Ovary (tissue), 9 donors: ENCODE data around the gene PLCG1. TPM values are rescaled to one million over a fixed set of nuclear protein-coding genes. Genes with fewer than 3 reads are reported as not detected.

Experiments used
- DNase-seq, 5 donors: peaks; one replicate each; pipeline ENCODE4 v3.0.0-alpha.2; 2019 to 2020
- H3K27ac ChIP-seq, 2 donors: fragments of 200-600 bp; one replicate each; pipeline versions ENCODE4 v1.5.1 to v1.8.0; 2019 to 2022
- H3K27me3 ChIP-seq: fragments of 200-600 bp; one replicate; pipeline ENCODE4 v1.8.0; 2022
- H3K36me3 ChIP-seq: fragments of 200-600 bp; sonication (generic); one replicate; pipeline ENCODE4 v1.5.1; 2019
- H3K4me1 ChIP-seq: one replicate; pipeline ENCODE4 v1.8.1; 2013; ENCODE audit warnings: mild to moderate bottlenecking, moderate library complexity; ENCODE audit not compliant: insufficient read depth
- H3K4me3 ChIP-seq: fragments of 200-600 bp; sonication (generic); one replicate; pipeline ENCODE4 v1.5.1; 2017
- H3K9me3 ChIP-seq, 2 donors: fragments of 200-600 bp in 1 of 2; sonication (generic) in 1 of 2; one replicate each; pipeline versions ENCODE4 v1.5.1 to v1.8.1; 2013 to 2019; ENCODE audit warnings: mild to moderate bottlenecking in 1 of 2, moderate library complexity in 1 of 2
- CTCF ChIP-seq, 3 donors: fragments of 450-650 bp in 2 of 3; fragments of 200-600 bp in 1 of 3; IDR thresholded peaks; one replicate each; pipeline versions ENCODE4 v1.5.1 to v1.8.0; 2016 to 2022; ENCODE audit warnings: antibody characterized with exemption in 3 of 3, mild to moderate bottlenecking in 1 of 3
- EP300 ChIP-seq: sonication (generic); formaldehyde crosslinking; IDR thresholded peaks from one replicate; pipeline ENCODE4 v1.6.1; 2017; ENCODE audit warnings: antibody characterized with exemption
- POLR2A ChIP-seq: fragments of 450-650 bp; IDR thresholded peaks from one replicate; pipeline ENCODE4 v1.6.1; 2017; ENCODE audit warnings: antibody characterized with exemption, mild to moderate bottlenecking, moderate library complexity
- WGBS, 3 donors: extraction: QIAGEN DNeasy Blood & Tissue Kit in 1 of 3; methylation state at CpG; one replicate each; pipeline versions ENCODE4 v1.1.5 to v1.1.7; 2013 to 2017; 5-methylcytosine and 5-hydroxymethylcytosine counted together
- intact Hi-C, 4 donors: fragments of 100-400 bp; cut with DNase I; formaldehyde crosslinking; loops; one replicate each; pipeline versions ENCODE4 v1.11.0 to v1.15.1; 2022 to 2023
- polyA plus RNA-seq, 2 donors: library from polyadenylated mRNA; stranded (reverse); fragments of 200-250 nt in 1 of 2; fragments of 350-450 nt in 1 of 2; fragmentation: Illumina TruSeq in 1 of 2; extraction: RNeasy Lipid Tissue Mini Kit (QIAGEN cat#74804) in 1 of 2; gene quantifications; one replicate each; pipeline ENCODE4 v1.2.3, GENCODE V29; 2013 to 2014
- total RNA-seq, 7 donors: library from RNA; depleted of rRNA in 2 of 7; stranded (reverse); fragments of >200 nt in 2 of 7; fragmentation: NEBNext Ultra II Directional in 3 of 7; extraction: Animal tissue kit (Norgen Biotek cat#: 25700) in 3 of 7; gene quantifications; one replicate each; pipeline versions ENCODE4 v1.1.0 to v1.2.4, GENCODE V29; 2016 to 2023
- donor health status: DM: no; HTN: no; CAD: no; lungs with moderate emphysema.
- donor health status: DM: no; HTN: no; CAD: no.
- donor health status: Bipolar disorder and iron deficiency.
- donor health status: DM: yes; HTN: yes; CAD: no.
- donor health status: DM: no; HTN: no; CAD: no.
- donor health status: DM: yes; HTN: yes; CAD: no.

The PLCG1 gene
- total and polyA plus RNA-seq, 9 donors: 56.1 to 158 (median 101) TPM

DNA sequence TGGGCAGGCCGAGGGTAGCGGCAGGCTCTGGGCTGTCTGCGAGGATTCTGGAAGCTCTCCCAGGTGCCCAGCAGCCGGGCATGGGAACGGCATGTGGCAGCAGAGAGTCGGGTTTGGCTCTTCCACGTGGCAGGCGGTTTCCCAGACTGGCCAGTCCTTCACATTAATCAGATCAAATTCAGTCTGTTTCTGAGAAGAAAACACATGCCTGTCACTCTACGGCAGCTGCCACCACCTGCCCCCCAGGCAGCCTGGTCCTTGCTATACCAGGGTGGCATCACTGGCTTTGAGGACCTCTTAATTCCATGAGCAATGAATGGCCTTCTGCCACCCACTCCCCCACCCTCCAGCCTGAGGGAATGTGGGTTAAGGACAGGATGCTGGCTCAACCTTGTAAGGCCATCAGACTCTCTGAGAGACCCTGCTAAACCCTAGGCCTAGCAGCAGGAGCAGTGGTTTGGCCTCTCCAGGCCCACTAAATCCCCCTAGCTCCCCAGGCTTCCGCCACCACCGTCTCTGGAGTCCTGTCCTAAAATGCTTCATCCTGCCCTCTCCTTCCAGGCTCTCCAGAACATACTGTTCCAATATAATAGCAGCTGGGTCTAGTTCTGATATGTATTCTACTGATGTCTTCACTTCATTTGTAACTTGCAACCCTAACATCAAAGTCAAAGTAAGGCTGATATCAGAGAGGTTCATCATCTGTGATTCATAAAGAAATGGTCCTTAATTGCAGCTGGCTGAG, 47.8 kb downstream of the PLCG1 start:
- Histone ChIP-seq H3K9me3 (peaks cover 0 to 3% of the 10 kb centered on the region in 2 donors), H3K27me3 (no peaks in the 10 kb centered on the region), H3K36me3 (no peaks in the 10 kb centered on the region), H3K4me3 (no peak overlapping the region), H3K27ac (no peak overlapping the region), H3K4me1 (no peaks in the 10 kb centered on the region)
- intact Hi-C loops: no loop called here
- 91 to 92% (median 92%) methylated on average over 11 of the region's 11 CpGs for WGBS, 3 donors
- DNase-seq: no peak
- no peak for TF ChIP-seq CTCF (IDR thresholded peaks at IDR 0.05)
- TF ChIP-seq POLR2A: no peak
- no peak for TF ChIP-seq EP300

DNA sequence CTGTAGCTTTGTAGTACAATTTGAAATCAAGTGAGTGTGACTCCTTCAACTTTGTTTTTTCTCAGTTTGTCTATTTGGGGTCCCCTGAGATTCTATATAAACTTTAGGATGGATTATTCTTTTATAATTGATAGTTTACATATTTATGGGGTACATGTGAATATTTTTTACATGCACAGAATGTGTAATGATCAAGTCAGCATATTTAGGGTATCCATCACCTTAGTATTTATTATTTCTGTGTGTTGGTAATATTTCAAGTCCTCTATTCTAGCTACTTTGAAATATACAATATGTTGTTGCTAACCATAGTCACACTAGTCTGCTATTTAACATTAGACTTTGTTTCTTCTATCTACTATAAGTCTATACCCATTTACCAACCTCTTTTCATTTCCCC, 50.3 kb downstream of the PLCG1 start:
- no peaks in the 10 kb centered on the region for H3K36me3 ChIP-seq
- TF ChIP-seq CTCF (IDR thresholded peaks at IDR 0.05): no peak
- no peak for TF ChIP-seq EP300
- no peak for TF ChIP-seq POLR2A
- H3K4me1 ChIP-seq: no peaks in the 10 kb centered on the region
- H3K9me3 ChIP-seq: peaks cover 0 to 4% of the 10 kb centered on the region in 2 donors
- H3K27me3 ChIP-seq: no peaks in the 10 kb centered on the region
- no peak overlapping the region for H3K4me3 ChIP-seq
- DNase-seq: no peak
- intact Hi-C loops: no loop called here
- H3K27ac ChIP-seq: no peak overlapping the region

DNA sequence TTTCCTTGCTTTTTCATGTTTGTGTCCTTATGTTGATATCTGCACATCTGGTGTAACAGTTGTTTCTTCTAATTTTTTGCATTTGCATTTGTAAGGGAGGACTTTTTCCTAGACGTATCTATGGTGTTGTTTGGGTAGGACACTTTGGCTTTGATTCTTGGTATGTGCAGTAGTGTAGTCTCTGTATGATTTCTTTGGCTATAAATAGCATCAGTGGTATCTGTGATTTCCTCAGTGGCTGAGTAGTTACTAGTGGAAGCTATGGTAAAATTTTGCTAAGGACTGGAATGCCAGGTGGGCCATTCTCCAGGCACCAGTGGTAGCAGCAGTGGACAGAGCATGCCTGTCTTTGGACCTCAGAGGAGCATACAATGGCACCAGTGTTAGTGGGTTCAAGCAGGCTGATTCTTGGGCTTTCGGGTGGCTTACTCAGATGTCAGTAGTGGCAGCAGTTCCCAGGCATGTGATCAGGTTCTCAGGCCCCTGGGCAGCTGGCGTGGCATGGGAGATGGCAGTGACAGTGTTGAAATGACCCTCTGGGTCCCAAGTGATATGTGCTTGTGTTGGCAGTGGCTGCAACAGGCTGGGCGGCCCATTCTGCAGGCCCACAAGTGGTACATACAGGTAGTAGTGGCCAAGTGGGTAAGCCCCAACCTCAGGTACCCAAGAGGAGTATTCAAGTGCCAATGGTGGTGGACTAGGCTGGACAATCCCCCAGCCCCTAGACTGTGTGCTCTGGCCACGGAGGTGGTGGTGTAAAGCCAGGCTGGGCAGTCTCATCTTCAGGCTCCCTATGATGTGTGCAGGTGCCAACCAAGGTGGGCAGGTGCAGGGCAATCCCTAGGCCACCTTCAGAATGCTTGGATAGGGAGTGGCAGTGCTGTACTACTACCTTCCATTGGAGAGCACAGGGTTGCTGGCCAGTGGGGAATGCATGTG, 54.5 kb downstream of the PLCG1 start:
- intact Hi-C loops: no loop called here
- 92 to 94% (median 94%) methylated on average over 5 of the region's 5 CpGs for WGBS, 3 donors

More for the DNA sequence above, 54.5 kb downstream of the PLCG1 start:
- Histone ChIP-seq H3K27me3 (no peaks in the 10 kb centered on the region), H3K36me3 (no peaks in the 10 kb centered on the region), H3K9me3 (peaks cover 0 to 4% of the 10 kb centered on the region in 2 donors), H3K4me3 (no peak overlapping the region), H3K4me1 (no peaks in the 10 kb centered on the region), H3K27ac (no peak overlapping the region)
- TF ChIP-seq CTCF (IDR thresholded peaks at IDR 0.05): no peak
- TF ChIP-seq EP300: no peak
- no peak for TF ChIP-seq POLR2A
- no peak for DNase-seq
